HG03108 (cell line): ENCODE measurements around the gene MRI1.

Experiments used
- ATAC-seq: cut with Tn5 transposase; IDR thresholded peaks from one replicate; pipeline ENCODE4 v1.9.1; 2021; ENCODE audit warnings: moderate library complexity; ENCODE audit not compliant: unreplicated experiment

The MRI1 gene

DNA sequence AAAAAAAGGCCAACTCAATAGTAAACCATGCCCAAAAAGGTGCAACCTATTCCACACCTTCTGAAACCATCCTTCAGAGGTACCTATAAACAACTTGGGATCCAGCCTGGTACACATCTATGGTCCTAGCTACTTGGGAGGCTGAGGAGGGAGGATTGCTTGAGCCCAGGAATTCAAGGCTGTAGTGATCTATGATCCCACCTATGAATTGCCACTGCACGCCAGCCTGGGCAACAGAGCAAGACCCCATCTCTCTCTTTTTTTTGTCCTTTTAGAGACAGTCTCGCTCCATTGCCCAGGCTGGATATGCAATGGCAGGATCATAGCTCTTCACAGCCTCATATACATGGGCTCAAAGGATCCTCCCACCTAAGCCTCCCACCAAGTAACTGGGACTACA is 57.0 kb downstream of the MRI1 start:
- ATAC-seq, result no peak

DNA sequence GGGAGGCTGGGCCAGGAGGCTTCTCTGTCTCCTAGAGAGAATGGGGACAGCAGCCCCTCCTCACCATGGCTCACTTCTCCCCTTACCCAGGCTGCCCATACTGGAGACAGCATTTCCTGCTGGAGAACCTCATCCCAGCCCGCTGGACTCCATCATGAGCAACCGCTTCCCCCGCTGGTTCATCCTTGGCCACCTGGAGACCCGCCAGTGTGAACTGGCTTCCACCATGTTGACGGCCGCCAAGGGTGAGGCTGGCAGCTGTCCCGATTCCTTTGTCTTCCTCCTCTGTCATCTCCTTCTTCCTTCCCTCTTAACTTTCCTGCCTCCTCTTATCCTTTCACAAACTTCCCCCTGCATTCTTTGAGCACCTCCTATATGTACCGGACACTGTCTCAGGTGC is 58.9 kb downstream of the MRI1 start:
- ATAC-seq, result no peak
